HG03066 (cell line): ENCODE results near the gene AHCTF1.

ENCODE experiments used
- ATAC-seq: cut with Tn5 transposase; IDR thresholded peaks from one replicate; pipeline ENCODE4 v1.9.1; 2021; ENCODE audit warnings: low read depth; ENCODE audit not compliant: unreplicated experiment

The AHCTF1 gene

DNA sequence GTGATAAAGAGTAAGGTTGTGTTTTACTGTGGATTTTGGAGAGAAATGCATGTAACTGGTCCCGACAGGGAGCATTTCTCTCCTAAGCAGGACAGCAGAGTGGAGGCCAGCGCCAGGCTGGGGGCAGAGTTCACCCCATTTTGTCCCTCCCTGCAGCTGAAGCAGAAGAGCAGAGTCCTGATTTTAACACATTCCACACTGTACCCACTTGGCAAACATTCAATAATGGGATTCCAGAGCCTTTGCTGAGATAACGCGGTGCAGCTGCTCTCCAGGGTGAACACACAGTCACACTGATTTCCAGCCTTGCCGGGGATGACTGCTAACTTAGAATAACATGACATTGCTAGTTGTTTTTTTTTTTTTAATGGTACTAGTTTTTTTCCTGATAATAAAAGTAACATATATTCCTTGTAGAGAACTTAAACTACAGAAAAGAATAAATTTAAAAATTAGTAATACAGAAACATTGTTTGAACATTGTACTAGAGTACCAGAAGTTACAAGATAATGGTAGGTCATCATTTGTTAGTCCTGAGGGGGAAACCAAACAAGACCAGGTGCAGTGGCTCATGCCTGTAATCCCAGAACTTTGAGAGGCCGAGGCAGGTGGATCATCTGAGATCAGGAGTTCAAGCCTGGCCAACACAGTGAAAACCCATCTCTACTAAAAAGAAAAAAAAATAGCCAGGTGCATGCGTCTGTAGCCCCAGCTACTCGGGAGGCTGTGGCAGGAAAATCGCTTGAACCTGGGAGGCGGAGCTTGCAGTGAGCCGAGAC, 130.3 kb downstream of the AHCTF1 start:
- no peak for ATAC-seq

DNA sequence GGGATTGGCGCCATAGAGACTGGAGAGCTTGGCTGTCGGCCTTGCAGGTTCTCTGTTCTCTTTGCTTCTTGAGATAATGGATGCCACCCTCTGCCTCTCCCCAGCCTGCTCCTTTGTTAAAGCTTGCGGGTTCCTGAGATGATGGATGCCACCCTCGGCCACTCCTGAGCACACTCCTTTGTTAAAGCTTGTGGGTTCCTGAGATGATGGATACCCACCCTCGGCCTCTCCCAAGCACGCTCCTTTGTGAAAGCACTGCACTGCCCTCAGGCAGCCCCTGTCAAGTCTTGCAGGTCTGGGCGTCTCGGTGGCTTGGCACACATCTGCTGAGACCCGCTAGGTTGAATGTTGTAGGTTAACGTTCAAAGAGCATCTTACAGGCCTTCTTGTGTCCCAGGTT, 131.0 kb downstream of the AHCTF1 start:
- no peak for ATAC-seq

DNA sequence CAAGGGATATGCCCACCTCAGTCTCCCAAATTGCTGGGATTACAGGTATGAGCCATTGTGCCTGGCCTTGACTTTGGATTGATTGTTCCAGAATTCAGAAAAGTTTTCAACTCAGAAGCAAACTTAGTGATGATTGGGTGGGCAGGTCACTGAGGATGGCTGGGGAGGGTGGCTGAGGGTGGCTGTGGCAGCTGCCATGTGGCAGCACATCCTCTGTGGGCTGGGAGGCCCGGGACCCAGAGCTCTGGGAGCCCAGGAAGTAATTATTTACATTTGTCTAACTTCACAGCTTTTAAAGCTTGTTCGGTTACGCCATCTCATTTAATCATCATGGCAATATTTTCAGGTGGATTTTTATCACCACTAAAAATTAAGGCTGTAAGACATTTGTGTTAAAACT, 131.4 kb downstream of the AHCTF1 start:
- no peak for ATAC-seq

DNA sequence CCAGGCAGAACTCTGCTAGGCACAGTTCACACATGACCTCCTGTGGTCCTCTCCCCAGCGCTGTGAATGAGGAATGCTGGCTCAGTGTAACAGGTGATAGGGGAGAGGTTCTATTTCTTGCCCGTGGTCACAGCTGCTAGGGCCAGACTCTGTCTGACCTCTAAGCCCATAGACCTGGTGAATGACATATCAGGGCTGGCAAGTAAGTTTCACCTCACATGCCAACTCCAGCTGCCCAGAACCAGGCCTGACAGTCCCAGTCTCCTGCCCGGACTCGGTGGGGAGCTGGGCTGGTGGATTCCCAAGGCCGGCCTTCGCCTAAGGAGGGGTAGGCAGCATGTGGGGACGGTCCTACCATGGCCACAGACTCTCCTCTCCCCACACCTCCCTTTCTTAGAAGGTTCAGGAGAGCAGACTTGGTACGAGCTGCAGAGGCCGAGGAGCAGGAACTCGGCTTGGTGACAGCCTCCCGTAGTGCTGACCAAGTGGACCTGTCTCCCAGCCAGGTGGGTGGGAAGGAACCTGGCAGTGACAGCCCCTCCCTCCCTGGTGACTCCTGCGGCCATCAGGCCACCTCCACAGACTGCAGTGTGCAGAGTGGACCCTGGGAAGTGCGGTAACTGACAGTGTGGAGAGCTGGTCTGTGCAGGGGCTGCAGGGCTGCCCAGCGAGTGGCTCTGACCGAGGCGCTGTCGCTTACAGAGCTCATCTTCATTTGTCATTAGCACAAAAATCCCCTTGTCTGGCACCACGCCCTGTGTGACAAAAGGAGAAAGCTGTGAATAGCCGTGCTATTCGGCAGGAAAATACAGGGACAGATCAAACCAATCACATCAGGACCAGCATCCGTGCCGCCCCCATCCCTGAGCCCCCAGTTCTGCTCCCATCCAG, 132.9 kb downstream of the AHCTF1 start:
- ATAC-seq: no peak

DNA sequence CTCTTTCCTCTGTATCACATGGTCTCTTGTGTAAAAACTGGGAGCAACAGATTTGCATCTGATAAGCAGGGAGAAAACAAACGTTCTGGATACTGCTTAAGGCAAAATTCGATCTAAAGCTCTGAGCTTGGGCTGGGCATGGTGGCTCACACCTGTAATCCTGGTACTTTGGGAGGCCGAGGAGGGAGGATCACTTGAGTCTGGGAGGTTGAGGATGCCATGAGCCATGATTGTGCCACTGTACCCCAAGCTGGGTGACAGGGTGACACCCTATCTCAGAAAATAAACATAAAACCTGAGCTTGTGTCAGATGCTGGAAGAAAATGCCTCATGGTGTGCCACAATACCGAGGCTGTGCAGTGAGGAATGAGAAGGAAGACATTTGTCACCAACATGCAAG, 133.6 kb downstream of the AHCTF1 start:
- no peak for ATAC-seq

- no peak for ATAC-seq
Observed at GRCh38 chr1:246797597-246797996, 134.2 kb downstream of the AHCTF1 start.

DNA sequence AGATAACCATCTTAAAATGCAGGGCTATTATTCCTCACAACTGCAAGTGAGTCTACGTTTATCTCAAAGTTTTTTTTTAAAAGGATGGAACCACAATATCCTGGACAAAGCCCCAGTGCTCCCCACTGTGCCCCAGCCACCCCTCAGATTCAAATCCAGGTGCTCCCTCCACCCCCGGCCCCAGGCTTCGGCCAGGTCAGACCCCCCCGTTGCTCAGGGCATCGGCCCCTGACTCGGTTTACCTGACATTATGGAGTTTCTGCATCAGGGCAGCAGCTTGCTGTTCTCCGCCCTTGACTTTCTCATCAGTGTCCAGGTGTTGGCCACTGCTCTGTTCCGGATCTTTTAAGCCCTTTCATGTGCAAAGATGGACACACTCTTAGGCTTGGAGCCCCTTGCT, 134.6 kb downstream of the AHCTF1 start:
- ATAC-seq: no peak

- no peak for ATAC-seq
Observed at GRCh38 chr1:246795906-246796694, 135.6 kb downstream of the AHCTF1 start.

- ATAC-seq: no peak
Observed at GRCh38 chr1:246794828-246795671, 136.7 kb downstream of the AHCTF1 start.

GRCh38 chr1:246794048-246794827, 137.5 kb downstream of the AHCTF1 start:
- no peak for ATAC-seq

DNA sequence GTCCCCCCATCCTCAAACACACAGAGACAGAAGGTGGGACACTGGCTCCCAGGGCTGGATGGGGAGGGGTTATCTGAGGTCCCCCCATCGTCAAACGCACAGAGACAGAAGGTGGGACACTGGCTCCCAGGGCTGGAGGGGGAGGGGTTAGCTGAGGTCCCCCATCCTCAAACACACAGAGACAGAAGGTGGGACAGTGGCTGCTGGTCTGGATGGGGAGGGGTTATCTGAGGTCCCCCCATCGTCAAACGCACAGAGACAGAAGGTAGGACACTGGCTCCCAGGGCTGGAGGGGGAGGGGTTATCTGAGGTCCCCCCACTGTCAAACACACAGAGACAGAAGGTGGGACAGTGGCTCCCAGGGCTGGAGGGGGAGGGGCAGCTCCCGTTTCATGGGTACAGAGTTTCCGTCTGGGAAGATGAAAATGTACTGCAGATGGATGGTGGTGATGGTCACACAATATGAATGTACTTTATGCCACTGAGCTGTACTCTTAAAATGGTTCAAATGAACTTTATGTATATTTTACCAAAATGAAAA, 138.3 kb downstream of the AHCTF1 start:
- ATAC-seq: no peak

GRCh38 chr1:246792603-246793002, 139.1 kb downstream of the AHCTF1 start:
- ATAC-seq: no peak

DNA sequence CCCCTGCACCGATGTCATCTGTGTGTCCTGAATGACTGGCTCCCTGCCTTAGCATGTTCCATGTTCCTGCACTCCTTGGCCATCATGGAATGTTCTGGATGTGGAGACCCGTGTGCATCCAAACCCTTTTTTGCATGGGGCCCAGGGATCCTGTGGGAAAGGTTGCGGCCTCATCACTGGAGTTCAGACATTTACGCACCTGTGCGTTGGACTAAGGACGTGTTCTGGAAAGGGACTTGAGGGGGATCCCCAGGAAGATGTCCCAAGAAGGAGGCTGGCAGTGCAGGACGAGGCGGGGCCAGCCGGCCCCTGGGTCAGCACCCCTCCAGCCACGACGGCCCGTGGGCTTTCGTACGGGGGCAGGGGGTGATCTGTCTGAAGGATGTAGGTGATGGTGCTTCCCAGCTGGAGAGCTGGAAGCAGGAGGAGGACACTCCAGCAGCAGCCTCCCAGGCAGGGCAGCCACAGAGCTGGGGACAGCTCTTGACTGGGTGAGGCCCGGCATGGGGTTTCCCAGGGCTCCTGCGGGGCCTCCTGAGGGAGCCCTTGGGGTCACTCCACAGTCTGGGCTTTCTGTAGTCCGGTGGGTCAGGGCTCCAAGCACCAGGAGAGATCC, 140.3 kb downstream of the AHCTF1 start:
- no peak for ATAC-seq

- ATAC-seq: no peak
Observed at GRCh38 chr1:246790833-246791232, 140.9 kb downstream of the AHCTF1 start.

DNA sequence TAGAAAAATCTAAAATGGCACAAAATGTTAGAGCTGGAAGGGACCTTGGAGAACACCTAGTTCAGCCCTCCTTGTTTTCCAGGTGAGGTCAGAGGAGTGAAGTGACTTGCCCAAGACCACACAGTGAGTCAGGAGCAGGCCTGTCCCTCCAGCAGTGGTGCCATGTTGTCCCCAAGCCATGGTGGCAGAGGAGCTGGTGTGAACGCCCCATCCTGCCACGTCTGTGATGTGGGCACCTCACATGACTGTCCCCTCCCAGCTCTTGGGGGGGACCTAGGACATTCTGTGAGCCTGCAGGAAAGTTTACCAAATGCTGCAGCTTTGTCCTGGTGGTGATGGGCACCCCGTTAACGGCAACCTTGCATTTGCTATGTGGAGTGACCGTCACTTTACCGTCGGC, 141.4 kb downstream of the AHCTF1 start:
- ATAC-seq: no peak

- no peak for ATAC-seq
Observed at GRCh38 chr1:246789454-246790339, 142.1 kb downstream of the AHCTF1 start.
